GM18526 (cell line): ENCODE results near the gene TNFAIP8L1.

ENCODE experiments used
- POLR2A ChIP-seq: IDR thresholded peaks from 3 replicates; pipeline ENCODE4 v1.6.1; 2011; ENCODE audit not compliant: insufficient read length; ENCODE audit errors: extremely low read depth

TNFAIP8L1 gene

DNA sequence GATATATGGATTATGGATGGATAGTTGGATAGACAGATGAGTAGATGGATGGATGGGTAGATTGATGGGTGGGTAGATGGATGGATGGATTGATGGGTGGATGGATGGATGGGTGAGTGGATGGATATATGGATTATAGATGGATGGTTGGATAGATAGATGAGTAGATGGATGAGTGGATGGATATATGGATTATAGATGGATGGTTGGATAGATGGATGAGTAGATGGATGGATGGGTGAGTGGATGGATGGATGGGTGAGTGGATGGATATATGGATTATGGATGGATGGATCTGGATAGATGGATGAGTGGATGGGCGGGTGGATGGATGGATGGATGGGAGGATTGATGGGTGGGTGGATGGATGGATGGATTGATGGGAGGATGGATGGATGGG, 36.4 kb upstream of the TNFAIP8L1 start:
- TF ChIP-seq POLR2A: no peak

GRCh38 chr19:4604912-4605311, 34.4 kb upstream of the TNFAIP8L1 start:
- TF ChIP-seq POLR2A: no peak

DNA sequence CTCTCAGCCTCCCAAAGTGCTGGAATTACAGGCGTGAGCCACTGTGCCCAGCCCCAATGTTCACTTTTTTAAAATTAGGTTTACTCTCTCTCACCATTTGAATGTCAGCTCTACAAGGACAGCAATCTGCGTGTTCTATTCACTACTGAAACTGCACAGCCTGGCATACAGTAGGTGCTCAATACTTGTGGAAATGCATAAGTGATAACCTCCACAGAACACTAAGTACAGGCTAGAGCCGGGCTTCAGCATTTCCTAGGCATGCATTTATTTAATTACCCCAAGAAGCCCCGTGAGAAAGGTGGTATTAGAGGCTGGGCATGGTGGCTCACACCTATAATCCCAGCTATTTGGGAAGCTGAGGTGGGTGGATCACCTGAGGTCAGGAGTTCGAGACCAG, 33.1 kb upstream of the TNFAIP8L1 start:
- no peak for TF ChIP-seq POLR2A

DNA sequence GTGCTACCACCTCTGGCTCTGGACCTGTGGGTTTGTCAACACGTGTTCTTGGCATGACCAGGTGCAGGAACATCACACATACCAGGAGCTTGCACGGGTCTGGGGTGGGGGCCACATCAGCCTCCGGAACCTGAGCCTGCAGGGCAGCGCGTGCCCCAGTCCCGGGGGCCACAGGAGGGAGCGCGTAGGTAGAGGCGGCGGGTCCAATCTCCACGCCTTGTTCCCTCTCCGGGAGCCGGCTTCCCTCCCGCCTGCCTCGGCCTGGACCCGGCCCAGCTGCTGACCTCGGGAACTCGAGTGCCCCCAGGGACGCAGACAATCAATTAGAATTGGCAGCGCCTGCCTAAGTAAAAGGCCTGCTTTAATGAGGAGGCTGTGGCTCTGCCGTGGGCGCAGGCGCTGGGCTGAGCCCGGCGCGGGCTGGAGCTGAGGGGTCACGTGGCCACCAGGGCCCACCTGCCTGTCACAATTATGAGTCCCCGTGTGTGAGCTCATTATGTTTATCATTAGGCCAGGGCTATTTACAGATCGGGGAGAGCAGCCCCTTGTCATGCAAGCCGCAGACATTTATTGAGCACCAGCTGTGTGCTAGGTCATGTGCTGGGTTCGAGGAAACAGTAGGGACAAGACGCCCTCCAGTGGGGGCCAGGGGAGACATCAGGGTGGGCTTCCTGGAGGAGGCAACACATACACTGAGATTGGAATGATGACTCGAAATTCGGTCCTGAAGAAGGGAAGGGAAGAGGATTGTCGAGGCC, 32.2 kb upstream of the TNFAIP8L1 start:
- TF ChIP-seq POLR2A: no peak

DNA sequence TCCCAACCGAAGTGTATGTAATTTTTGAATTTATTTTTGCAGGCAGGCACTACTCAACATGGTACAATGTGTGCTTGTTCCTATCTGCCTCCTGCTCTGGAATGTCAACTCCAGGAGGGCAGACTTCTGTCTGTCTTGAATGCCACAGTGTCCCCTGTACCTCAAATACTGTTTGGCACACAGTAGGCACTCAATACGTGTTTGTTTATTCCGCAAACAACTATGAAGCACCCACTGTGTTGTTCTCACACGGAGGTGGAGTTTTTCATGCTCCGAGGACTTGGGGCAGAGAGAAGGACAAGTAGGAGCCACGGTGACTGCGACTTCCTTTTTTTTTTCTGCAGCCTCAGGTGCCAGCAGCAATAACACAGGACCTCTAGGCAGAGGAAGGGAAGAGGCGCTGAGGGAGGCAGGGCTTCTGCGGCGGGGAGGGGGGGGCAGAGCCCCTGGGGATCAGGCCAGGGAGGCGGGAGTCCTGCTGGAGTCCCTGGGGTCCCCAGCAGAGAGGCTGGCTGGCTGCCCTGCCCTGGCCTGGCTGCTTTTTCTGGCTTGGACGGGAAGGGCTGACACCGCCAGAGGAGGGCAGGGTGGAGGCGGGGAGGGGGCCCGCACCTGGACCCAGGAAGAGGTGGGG, 29.3 kb upstream of the TNFAIP8L1 start:
- TF ChIP-seq POLR2A: no peak

DNA sequence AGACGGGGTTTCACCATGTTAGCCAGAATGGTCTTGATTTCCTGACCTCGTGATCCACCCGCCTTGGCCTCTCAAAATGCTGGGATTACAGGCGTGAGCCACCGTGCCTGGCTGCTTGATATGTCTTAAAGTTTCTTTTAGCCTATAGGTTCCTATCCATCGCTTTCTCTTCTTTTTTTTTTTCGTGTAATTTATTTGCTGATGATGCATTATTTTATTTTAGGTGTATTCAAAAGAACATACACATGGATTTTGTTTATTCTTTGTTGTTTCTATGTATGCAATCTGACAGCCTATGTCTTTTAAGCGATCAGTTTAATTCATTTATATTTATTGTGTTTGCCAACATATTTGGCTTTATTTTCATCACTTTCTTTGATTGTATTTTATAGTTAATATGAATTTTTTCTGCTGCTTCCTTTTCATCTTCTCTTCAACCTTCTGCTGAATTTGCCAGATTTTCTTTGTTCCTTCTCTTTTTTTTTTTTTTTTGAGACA, 26.0 kb upstream of the TNFAIP8L1 start:
- TF ChIP-seq POLR2A: no peak

DNA sequence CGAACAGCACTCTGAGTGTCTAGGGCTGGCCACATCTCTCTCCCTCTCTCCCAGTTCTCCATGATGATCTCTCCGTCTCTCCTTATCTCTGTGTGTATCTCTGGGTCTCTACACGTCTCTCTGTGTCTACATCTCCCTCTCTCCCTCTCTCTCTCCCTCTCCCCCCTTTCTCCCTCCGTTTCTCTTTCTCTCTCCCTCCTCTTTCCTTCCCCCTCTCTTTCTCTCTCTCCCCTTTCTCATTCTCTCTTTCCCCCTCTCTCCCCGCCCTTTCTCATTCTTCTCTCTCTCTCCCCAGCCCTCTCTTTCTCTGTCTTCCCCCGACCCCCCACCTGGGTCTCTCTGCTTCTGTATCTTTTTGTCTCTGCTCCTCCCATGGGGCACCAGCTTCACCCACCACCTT, 21.3 kb upstream of the TNFAIP8L1 start:
- no peak for TF ChIP-seq POLR2A

- TF ChIP-seq POLR2A: no peak
Measured at GRCh38 chr19:4619668-4620294, 19.5 kb upstream of the TNFAIP8L1 start.

DNA sequence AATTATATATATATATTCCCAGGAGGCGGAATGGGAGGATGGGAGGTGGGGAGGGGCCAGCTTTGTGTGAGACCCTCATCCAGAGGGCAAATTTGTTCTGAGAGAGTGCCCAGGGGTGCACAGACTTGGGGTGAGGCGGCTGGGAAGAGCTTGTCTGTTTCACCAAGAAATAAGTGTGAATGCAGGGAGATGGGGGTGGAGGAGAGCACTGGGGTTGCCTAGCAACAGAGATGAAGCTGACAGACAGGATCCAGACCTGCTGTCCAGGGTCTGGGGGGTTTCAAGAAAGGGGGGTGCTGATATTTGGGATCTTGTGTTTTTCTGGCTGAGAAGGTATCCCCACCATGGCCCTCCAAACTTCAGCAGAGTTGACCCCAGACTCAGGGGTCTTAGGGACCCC, 18.6 kb upstream of the TNFAIP8L1 start:
- TF ChIP-seq POLR2A: no peak

DNA sequence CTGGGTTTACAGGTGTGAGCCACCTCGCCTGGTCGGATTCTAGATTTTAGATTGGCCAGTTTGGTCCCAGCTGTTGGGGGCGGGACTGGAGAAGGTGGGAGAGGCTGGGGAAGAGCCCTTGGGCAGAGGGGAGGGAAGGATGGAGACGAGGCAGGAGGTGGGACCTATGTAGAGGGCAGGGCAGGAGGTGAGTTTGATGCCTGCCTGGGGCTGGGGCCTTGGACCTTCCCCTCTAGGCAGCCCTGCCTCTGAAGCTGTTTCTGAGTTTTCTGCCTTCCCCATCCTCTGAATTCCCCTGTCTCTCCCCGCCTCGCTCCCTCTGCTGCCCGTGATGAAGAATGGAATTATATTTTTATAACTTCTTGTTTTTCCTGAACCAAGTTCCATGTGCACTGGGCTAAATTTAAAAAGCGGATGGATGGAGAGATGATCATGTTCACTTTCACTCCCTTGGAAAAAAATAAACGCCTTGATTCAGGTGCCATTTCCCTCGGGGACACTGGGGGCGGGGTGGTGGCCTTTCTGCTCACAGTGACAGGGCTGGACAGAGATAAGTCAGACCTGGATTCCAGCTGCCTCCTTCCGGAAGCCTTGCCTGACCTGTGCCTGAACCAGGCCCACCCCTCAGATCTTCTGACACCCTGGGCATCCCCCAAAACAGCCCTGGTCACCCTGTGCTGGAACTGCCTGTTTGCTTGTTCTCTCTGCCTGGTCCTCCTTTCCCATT, 16.5 kb upstream of the TNFAIP8L1 start:
- TF ChIP-seq POLR2A: no peak

GRCh38 chr19:4624301-4624700, 15.0 kb upstream of the TNFAIP8L1 start:
- TF ChIP-seq POLR2A: no peak

GRCh38 chr19:4624733-4625362, 14.5 kb upstream of the TNFAIP8L1 start:
- TF ChIP-seq POLR2A: no peak

GRCh38 chr19:4633140-4633967, 6.0 kb upstream of the TNFAIP8L1 start:
- TF ChIP-seq POLR2A: no peak

DNA sequence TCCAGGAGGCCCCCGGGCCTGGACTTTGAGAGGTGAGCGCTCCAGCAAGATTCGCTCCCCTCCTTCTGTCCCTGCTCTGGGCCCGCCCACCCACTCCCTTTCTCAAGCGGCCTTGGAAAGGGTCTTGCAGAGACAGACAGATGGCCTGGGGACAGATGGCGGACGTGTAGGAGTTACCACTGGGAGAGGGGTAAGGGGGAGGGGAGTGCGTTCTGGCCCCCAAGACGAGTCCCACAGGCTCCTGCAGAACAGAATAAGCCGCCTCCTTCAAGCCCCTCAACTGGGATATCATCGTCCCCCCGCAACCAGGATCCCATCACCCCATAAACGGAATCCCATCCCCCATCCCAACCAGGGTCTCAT, 3.6 kb upstream of the TNFAIP8L1 start:
- no peak for TF ChIP-seq POLR2A
